Breast epithelium (tissue), 3 donors: ENCODE results near the gene TAGLN.

Experiments
- POLR2A ChIP-seq: fragments of 450-650 bp; IDR thresholded peaks from one replicate; pipeline ENCODE4 v1.6.1; 2016; ENCODE audit warnings: antibody characterized with exemption, mild to moderate bottlenecking, moderate library complexity
- POLR2AphosphoS5 ChIP-seq, 3 donors: sonication (generic); formaldehyde crosslinking; IDR thresholded peaks; one replicate each; pipeline ENCODE4 v1.6.1; 2017; ENCODE audit warnings: antibody characterized with exemption in 3 of 3
- TF ChIP-seq, protein P1 (sequence below), 3 donors: fragments of 450-650 bp; IDR thresholded peaks; one replicate each; pipeline ENCODE4 v1.5.1; 2016 to 2017; ENCODE audit warnings: antibody characterized with exemption in 3 of 3, mild to moderate bottlenecking in 3 of 3, moderate library complexity in 3 of 3

DNA sequence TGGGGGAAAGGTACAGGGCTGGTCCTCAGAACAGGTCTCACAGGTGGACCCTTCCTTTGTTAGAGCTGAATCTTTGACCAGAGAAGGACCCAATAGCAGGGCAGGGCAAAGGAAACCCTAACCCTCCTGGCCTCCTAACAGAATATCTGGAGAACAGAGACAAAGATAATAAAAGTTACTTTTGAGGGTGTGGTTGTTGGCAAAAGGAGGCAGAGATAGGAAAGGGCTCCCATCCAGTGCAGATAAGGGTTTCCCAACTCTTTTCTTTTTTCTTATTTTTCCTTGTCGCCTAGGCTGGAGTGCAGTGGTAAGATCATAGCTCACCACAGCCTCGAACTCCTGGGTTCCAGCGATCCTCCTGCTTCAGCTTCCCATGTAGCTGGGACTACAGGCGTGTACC lies 20.8 kb downstream of the TAGLN start:
- no peak for TF ChIP-seq POLR2AphosphoS5 (IDR thresholded peaks at IDR 0.05)
- TF ChIP-seq, protein P1, sequence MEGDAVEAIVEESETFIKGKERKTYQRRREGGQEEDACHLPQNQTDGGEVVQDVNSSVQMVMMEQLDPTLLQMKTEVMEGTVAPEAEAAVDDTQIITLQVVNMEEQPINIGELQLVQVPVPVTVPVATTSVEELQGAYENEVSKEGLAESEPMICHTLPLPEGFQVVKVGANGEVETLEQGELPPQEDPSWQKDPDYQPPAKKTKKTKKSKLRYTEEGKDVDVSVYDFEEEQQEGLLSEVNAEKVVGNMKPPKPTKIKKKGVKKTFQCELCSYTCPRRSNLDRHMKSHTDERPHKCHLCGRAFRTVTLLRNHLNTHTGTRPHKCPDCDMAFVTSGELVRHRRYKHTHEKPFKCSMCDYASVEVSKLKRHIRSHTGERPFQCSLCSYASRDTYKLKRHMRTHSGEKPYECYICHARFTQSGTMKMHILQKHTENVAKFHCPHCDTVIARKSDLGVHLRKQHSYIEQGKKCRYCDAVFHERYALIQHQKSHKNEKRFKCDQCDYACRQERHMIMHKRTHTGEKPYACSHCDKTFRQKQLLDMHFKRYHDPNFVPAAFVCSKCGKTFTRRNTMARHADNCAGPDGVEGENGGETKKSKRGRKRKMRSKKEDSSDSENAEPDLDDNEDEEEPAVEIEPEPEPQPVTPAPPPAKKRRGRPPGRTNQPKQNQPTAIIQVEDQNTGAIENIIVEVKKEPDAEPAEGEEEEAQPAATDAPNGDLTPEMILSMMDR (IDR thresholded peaks at IDR 0.05), result no peak
- TF ChIP-seq POLR2A, result no peak
